Brain microvascular endothelial cell (primary cell): ENCODE measurements around the gene C4orf54.

Experiments
- DNase-seq: peaks from one replicate; pipeline ENCODE4 v3.0.0-alpha.2; 2020
- H3K27ac ChIP-seq: fragments of 250-450 bp; sonication (Bioruptor Pico); 2 replicates; pipeline ENCODE4 v1.5.1; 2020; ENCODE audit warnings: mild to moderate bottlenecking, moderate library complexity
- H3K27me3 ChIP-seq: fragments of 250-450 bp; sonication (Bioruptor Pico); replicated peaks from 2 replicates; pipeline ENCODE4 v1.5.1; 2020; ENCODE audit warnings: mild to moderate bottlenecking
- H3K36me3 ChIP-seq: fragments of 250-450 bp; sonication (Bioruptor Pico); replicated peaks from 2 replicates; pipeline ENCODE4 v1.5.1; 2020; ENCODE audit warnings: mild to moderate bottlenecking
- H3K4me3 ChIP-seq: 2 replicates; pipeline ENCODE4 v1.5.1; 2011; ENCODE audit warnings: low read depth, mild to moderate bottlenecking, control low read depth, low read length, moderate library complexity
- in situ Hi-C: cut with HindIII; loops from 2 replicates; pipeline ENCODE4 v1.10.0; 2017; ENCODE audit warnings: low sequenced_read_pairs, low pct_ligation_motif_present
- TF ChIP-seq, protein P1 (sequence below): IDR thresholded peaks from 2 replicates; pipeline ENCODE4 v1.5.1; 2011; ENCODE audit warnings: low read depth, mild to moderate bottlenecking, moderate library complexity, low read length, control low read depth, inconsistent platforms; ENCODE audit errors: missing control alignments

The C4orf54 gene

DNA sequence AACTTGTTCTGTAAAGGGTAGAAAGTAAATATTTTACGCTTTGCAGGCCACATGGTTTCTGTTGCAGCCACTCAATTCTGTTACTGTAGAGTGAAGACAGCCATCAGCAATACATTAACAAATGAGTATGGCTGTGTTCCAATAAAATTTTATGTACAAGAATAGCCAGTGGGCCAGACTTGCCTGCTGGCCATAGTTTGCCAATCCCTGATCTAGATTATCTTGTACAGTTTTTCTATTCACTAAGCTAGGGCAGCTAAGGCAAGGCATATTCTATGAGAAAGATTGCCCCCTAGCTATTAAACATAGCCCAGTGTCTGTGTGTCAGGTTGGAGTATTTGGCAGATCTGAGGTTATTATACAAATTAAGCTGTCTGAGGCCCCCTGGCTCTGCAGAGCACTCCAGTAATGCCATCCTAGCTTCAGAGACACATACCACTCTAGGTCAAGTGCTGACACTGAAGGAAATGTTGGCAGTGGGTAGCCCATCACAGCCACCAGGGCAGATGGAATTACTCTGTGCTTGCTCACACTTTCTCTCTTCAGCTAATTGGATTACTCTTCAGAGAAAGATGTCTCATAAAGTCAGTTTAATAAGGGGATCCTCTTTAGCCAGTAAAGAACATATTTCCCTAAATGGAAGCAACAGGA lies 42.3 kb downstream of the C4orf54 start:
- DNase-seq: no peak
- H3K36me3 ChIP-seq: no peaks in the 10 kb centered on the region
- H3K4me3 ChIP-seq: no peak overlapping the region
- TF ChIP-seq, protein P1, sequence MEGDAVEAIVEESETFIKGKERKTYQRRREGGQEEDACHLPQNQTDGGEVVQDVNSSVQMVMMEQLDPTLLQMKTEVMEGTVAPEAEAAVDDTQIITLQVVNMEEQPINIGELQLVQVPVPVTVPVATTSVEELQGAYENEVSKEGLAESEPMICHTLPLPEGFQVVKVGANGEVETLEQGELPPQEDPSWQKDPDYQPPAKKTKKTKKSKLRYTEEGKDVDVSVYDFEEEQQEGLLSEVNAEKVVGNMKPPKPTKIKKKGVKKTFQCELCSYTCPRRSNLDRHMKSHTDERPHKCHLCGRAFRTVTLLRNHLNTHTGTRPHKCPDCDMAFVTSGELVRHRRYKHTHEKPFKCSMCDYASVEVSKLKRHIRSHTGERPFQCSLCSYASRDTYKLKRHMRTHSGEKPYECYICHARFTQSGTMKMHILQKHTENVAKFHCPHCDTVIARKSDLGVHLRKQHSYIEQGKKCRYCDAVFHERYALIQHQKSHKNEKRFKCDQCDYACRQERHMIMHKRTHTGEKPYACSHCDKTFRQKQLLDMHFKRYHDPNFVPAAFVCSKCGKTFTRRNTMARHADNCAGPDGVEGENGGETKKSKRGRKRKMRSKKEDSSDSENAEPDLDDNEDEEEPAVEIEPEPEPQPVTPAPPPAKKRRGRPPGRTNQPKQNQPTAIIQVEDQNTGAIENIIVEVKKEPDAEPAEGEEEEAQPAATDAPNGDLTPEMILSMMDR: no peak
- no peaks in the 10 kb centered on the region for H3K27me3 ChIP-seq
- in situ Hi-C loops: no loop called here
- no peak overlapping the region for H3K27ac ChIP-seq

- Histone ChIP-seq H3K4me3 (no peak overlapping the region), H3K27ac (no peak overlapping the region), H3K27me3 (no peaks in the 10 kb centered on the region), H3K36me3 (no peaks in the 10 kb centered on the region)
- no peak for DNase-seq
- in situ Hi-C loops: no loop called here
- TF ChIP-seq, protein P1: no peak
Observed at GRCh38 chr4:99614491-99614890, 43.1 kb downstream of the C4orf54 start.

DNA sequence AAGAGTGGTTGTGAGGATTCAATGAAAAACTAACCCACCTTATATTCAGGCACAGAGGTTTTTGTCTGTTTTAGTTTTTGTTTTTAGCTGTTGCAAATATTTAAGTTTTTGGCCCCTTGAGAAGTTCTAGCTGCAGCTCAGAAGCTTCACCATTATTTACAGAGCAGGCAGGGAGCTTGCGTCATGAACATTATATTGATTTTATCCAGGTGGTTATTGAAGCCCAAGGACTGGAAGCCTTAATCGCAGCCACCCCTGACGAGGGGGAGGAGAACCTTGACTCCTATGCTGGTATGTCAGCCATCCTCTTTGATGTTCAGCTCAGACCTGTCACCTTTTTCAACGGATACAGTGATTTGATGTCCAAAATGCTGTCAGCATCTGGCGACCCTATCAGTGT lies 44.9 kb downstream of the C4orf54 start:
- Histone ChIP-seq H3K27ac (no peak overlapping the region), H3K4me3 (no peak overlapping the region), H3K27me3 (no peaks in the 10 kb centered on the region), H3K36me3 (no peaks in the 10 kb centered on the region)
- in situ Hi-C loops: no loop called here
- no peak for DNase-seq
- TF ChIP-seq, protein P1: no peak

GRCh38 chr4:99612281-99612680 lies 45.3 kb downstream of the C4orf54 start:
- in situ Hi-C loops: no loop called here
- TF ChIP-seq, protein P1: no peak

GRCh38 chr4:99610605-99611175 lies 46.9 kb downstream of the C4orf54 start:
- in situ Hi-C loops: no loop called here
- no peak for DNase-seq
- H3K36me3 ChIP-seq: no peaks in the 10 kb centered on the region
- no peak overlapping the region for H3K27ac ChIP-seq
- no peak overlapping the region for H3K4me3 ChIP-seq
- TF ChIP-seq, protein P1: no peak
- H3K27me3 ChIP-seq: no peaks in the 10 kb centered on the region

More at GRCh38 chr4:99612281-99612680, 45.3 kb downstream of the C4orf54 start:
- Histone ChIP-seq H3K36me3 (no peaks in the 10 kb centered on the region), H3K27ac (no peak overlapping the region), H3K27me3 (no peaks in the 10 kb centered on the region), H3K4me3 (no peak overlapping the region)
- DNase-seq: no peak

DNA sequence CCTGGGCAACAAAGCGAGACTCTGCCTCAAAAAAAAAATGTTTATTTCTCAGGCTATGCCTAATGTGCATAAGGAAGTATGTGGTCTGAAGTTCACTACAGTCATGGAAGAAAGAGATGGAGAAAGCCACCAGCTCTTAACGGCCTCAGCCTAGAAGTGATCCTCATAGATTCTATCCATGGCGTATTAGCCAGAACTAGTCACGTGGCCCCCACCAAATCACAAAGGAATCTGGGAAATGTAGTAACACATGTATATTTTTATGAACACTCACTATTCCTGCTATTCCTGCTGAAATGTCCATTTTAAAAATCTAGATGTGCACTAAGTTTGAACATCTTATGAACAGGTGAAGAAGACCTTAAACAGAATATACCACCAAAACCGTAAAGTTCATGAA lies 49.2 kb downstream of the C4orf54 start:
- H3K27ac ChIP-seq: no peak overlapping the region
- in situ Hi-C loops: no loop called here
- no peak for DNase-seq
- TF ChIP-seq, protein P1: no peak
- no peaks in the 10 kb centered on the region for H3K36me3 ChIP-seq
- no peaks in the 10 kb centered on the region for H3K27me3 ChIP-seq
- H3K4me3 ChIP-seq: no peak overlapping the region
